Stimulated activated CD8-positive, alpha-beta memory T cell treated with anti-CD3 and anti-CD28 coated beads, Interleukin-12 subunit alpha, Interleukin-12 subunit beta, amount 100 ng/mL, for 4 hours (primary cell): ENCODE results near the gene CUBN.
A peak's percentile ranks its signal among the peaks of the same experiment; 100 is the strongest.

Experiments used
- DNase-seq: peaks from one replicate; pipeline ENCODE4 v3.0.0-alpha.2; 2020; ENCODE audit warnings: low read depth

The CUBN gene

DNA sequence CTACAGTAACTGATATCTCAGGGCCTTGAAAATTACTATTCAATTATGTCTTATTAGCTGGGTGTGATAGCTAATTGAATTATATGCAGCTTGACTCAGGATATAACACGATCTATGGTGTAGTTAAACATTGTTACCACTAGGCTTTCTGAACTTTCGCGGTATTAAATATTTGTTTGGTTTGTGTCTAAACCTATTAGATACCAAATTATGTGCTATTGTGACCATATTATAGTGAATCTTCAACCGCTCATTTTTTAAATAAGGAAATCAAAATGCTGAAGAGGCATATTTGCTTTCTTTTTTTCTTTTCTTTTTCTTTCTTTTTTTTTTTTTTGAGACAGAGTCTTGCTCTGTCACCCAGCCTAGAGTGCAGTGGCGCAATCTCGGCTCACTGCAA lies 213.1 kb downstream of the CUBN start:
- DNase-seq = no peak

GRCh38 chr10:16915300-16915699 lies 214.3 kb downstream of the CUBN start:
- no peak for DNase-seq

GRCh38 chr10:16913266-16913665 lies 216.3 kb downstream of the CUBN start:
- no peak for DNase-seq

- no peak for DNase-seq
Measured at GRCh38 chr10:16910793-16911164, 218.8 kb downstream of the CUBN start.

DNA sequence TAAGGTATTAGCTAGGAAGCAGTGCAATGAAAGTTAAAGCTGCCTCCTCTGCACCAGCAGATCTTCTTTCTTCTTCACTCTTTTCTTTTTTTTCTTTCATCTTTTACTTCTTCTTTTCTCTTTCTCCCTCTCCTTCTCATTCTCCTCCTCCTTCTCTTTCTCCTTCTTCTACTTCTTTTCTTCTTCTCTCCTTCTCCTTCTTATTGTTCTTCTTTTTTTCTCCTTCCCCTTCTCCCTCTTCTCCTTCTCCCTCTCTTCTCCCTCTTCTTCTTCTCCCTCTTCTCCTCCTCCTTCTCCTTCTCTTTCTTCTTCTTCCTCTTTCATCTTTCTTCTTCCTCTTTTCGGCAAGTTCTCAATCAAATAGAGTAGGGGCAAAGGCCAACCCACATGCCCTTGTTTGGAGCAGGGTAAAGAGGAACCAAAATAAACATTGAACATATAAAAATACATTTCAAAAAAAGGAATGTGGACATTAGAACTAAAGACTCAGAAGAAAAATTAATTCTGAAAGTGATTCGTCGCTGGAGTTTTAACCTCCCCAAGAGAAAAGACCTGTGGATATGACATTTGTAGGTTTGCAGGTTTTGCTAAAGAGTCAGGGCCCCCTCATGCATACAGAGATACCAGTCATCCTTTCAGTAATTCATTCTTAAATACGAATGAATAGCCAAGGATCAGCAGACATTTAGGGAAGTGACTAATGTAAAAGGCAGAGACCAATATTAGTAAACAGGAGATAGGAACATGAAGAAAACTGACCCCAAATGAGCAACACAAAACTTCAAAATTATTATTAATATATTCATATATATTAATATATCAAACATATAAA lies 219.4 kb downstream of the CUBN start:
- no peak for DNase-seq

DNA sequence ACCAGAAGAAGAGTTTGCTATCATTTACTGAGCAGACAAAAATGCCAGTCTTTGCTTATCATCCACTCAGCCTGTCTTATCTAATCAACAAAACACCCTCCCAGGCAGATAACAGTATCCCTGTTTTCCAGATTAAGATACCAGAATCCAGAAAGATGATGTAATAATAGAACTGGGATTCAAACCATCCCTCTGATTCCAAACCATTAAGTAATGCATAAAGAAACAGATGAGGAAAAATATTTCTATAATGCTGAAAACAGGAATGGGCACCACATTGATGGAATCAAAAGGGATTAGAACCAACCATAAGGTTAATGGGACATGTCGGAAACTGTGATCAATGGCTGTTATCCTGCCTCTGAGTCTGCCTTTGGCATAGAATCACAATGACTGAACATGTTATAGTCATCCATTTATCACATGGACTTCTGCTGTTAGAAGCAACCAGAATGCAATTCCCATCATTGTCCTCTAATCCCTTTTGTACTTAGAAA lies 220.3 kb downstream of the CUBN start:
- no peak for DNase-seq

DNA sequence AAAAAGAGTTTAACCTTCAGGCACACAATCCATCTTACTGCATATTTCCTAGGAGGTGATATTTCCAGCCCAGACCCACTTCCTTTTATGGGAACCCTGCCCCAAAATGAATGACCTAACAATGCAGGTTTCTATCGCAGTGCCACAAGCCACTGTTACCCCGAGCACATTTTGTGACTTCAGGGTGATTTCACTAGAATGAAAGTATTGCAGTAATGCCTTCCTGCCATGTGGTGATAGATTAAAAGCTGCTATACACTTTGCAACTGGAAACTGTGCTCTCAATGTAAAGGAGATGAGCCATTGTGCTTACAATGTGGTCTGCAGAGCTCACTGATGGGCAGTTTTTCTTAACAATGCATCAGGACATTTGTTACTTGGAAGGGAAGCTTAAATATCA lies 221.9 kb downstream of the CUBN start:
- DNase-seq = no peak

DNA sequence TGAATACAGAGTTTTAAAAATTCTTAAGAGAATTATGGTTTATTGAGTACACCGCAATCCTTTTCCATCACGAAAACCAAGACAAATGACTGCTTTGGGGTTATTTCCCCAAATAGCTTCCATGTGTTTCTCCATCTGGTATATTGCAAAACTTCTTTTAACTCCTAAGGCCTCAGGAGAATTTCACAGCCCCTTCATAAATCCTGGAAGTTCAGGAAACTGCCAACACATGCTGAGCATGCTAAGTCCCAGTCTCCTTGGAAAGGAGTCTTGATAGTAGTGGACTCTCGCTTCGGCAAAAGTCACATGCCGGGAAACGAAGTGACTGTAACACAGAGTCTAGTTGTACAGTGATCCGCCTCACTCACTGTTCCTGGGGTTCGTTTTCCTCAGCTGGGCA lies 224.3 kb downstream of the CUBN start:
- DNase-seq = no peak

- DNase-seq = no peak
Measured at GRCh38 chr10:16904639-16905061, 225.0 kb downstream of the CUBN start.

DNA sequence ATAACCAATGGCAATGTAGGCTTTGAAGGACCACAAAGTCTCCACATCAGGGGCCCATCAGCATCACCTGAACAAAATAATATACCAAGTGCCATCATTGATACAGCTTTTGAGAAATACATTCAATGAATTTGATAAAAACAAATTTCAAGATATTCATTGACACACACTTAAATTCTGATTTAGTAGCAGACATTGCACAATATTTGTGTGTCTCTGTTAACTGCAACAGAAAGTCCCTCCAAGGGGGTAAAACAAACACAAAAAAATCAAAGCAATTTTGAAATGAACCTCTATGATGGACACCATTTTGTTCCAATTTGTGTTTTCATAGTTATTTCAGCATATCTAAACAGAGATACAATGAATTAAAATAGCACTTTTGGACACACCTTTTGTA lies 225.6 kb downstream of the CUBN start:
- DNase-seq = no peak

DNA sequence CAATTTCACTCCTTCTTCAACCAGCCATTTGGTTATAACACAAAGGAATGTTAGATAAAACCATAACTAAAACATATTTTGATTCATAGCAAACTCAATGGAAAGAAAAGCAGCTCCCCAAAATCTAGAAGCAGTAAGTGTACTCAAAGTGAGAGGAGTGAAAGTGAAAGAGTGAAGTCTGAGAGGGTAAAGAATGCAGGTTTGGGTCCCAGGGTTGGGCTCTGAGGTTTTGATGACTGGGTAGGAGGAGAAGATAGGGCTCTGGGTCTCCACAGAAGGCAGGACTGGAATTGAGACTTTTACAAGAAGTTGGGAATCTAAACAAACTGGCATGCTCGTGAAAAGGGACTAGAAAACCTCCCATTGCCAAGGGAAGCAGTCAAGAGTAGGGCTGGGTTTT lies 227.0 kb downstream of the CUBN start:
- DNase-seq = no peak

- DNase-seq = no peak
Measured at GRCh38 chr10:16901106-16901505, 228.5 kb downstream of the CUBN start.

- DNase-seq = no peak
Measured at GRCh38 chr10:16896993-16897392, 232.6 kb downstream of the CUBN start.

DNA sequence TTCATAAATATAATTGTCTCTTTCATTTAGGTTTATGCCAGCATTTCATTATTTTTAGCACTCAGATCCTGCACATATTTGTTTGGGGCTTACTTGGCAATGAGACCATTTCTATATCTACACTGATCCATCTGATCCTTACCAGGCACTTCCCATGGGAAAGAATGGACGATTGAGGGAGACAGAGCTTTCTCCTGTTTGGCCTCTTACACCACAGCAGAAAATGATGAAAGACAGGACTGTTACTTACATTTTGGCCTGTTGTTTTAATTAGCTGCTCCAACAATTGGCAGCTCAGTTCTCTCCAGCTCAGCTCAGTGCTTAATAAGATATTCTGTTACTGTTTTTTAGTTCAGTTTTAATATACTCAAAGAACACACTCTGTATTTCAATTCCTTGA lies 234.8 kb downstream of the CUBN start:
- no peak for DNase-seq

GRCh38 chr10:16893664-16894063 lies 235.9 kb downstream of the CUBN start:
- DNase-seq = no peak

GRCh38 chr10:16891375-16892313 lies 238.0 kb downstream of the CUBN start:
- DNase-seq = peak; percentile 25

- no peak for DNase-seq
Measured at GRCh38 chr10:16890691-16891090, 238.9 kb downstream of the CUBN start.

- no peak for DNase-seq
Measured at GRCh38 chr10:16887565-16887964, 242.0 kb downstream of the CUBN start.

DNA sequence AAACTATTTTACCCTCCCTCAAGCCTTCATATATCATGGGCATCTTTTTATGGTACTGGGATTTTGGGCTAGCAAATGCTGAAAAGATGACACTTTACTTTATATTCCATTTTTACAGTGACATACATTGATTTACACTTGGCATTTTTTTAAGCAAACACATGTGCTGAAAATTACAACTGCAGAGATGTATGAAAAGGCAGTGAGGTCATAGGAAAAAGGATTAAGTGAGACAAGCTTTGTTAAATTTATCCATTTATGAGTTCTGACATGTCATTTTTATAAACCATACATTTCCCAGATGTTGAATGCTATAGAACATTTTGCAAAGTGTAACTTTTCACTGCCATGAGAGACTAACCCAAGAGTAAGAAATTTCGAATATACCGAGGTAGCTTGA lies 243.6 kb downstream of the CUBN start:
- DNase-seq = no peak

GRCh38 chr10:16884497-16884896 lies 245.1 kb downstream of the CUBN start:
- no peak for DNase-seq

GRCh38 chr10:16883084-16883483 lies 246.5 kb downstream of the CUBN start:
- DNase-seq = no peak

DNA sequence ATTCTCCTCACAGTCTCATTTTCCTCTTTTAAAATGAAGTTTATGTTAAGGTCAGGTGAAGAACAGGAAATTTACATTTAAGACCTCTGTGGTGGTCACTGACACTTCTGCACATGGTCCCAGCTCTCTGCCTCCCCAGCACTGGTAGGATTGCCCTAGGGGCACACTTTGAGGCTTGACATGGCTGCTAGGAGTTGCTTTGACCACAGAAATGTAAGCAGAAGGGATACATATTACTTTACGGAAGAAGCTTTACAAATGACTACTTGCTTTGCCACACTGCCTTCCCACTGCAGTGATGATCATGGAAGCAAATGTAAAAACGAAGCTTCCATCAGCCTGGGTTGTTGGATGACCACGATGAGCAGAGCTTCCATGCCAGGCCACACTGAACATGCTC lies 259.3 kb downstream of the CUBN start:
- DNase-seq = no peak

DNA sequence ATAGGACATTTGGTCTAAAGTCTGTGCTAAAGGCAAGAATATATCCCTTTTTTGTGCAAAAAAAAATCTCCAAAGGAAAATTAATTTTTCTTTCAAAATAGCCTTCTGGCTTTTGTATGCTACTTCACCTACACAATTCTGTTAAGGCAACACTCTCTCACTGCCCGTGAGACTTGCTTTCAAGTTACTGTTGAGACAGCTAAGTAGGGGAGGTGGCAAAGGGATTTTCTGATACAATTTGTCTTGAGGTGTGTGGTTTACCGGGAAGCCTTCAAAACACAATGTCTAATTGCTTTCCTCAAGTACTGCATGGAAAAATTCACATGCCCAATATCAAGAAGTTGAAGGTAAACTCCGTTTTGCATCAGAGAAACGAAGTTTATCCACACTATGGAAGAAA lies 261.6 kb downstream of the CUBN start:
- no peak for DNase-seq
